HepG2 (cell line): Measurements from ENCODE around the gene SLC17A5. TPM values are rescaled to one million over a fixed set of nuclear protein-coding genes. Genes with fewer than 3 reads are reported as not detected.
A peak's percentile ranks its signal among the peaks of the same experiment; 100 is the strongest.

Experiments used
- ATF2 ChIP-seq: sonication (generic); formaldehyde crosslinking; IDR thresholded peaks from 2 replicates; pipeline ENCODE4 v1.4.0; 2020; ENCODE audit warnings: missing genetic modification reagents
- FOSL2 ChIP-seq: sonication (generic); formaldehyde crosslinking; IDR thresholded peaks from 2 replicates; pipeline ENCODE4 v1.4.0; 2020; ENCODE audit warnings: missing genetic modification reagents
- HOXA7 ChIP-seq: sonication (generic); formaldehyde crosslinking; IDR thresholded peaks from 2 replicates; pipeline ENCODE4 v1.8.1; 2022; ENCODE audit warnings: mild to moderate bottlenecking, missing genetic modification reagents, moderate library complexity
- PAX8 ChIP-seq: sonication (generic); formaldehyde crosslinking; IDR thresholded peaks from 2 replicates; pipeline ENCODE4 v1.8.0; 2022; ENCODE audit warnings: mild to moderate bottlenecking, missing genetic modification reagents, borderline replicate concordance
- RARA ChIP-seq: IDR thresholded peaks from 2 replicates; pipeline ENCODE4 v1.6.1; 2016; ENCODE audit warnings: missing genetic modification reagents, missing compliant biosample characterization
- TBX2 ChIP-seq: sonication (generic); formaldehyde crosslinking; IDR thresholded peaks from 2 replicates; pipeline ENCODE4 v1.5.0; 2020; ENCODE audit warnings: missing genetic modification reagents, mild to moderate bottlenecking, borderline replicate concordance
- ZFP91 ChIP-seq: sonication (generic); formaldehyde crosslinking; IDR thresholded peaks from 2 replicates; pipeline ENCODE4 v1.9.0; 2022; ENCODE audit warnings: missing genetic modification reagents, mild to moderate bottlenecking, borderline replicate concordance
- ZNF101 ChIP-seq: sonication (generic); formaldehyde crosslinking; IDR thresholded peaks from 2 replicates; pipeline ENCODE4 v1.4.0; 2020; ENCODE audit warnings: mild to moderate bottlenecking, low read depth, missing genetic modification reagents, borderline replicate concordance
- ZNF367 ChIP-seq: sonication (generic); formaldehyde crosslinking; IDR thresholded peaks from 2 replicates; pipeline ENCODE4 v1.4.0; 2020; ENCODE audit warnings: missing genetic modification reagents, borderline replicate concordance
- ZNF598 ChIP-seq: sonication (generic); formaldehyde crosslinking; IDR thresholded peaks from 2 replicates; pipeline ENCODE4 v1.5.1; 2020; ENCODE audit warnings: mild to moderate bottlenecking, missing genetic modification reagents, borderline replicate concordance
- polyA plus RNA-seq, 8 experiments: library from polyadenylated mRNA; depleted of rRNA in 3 of 8; stranded (reverse) in 7 of 8; unstranded in 1 of 8; fragments of >200 nt; fragmentation: Illumina TruSeq in 4 of 8; extraction: Trizol in 4 of 8; gene quantifications; 2 replicates each; pipeline versions ENCODE4 v1.2.1 to v1.2.3, GENCODE V29; 2011 to 2016; ENCODE audit warnings: low read depth in 4 of 8, missing spikeins in 1 of 8, mixed read lengths in 1 of 8; ENCODE audit not compliant: insufficient read depth in 1 of 8
- total RNA-seq, 5 experiments: library from RNA; depleted of rRNA; stranded (reverse); fragments of >200 nt; fragmentation: Illumina TruSeq; extraction: Trizol; gene quantifications; 2 replicates each; pipeline ENCODE4 v1.2.3, GENCODE V29; 2016; ENCODE audit warnings: low read depth in 1 of 5
- TF ChIP-seq, protein P1 (sequence below): sonication (generic); formaldehyde crosslinking; IDR thresholded peaks from 2 replicates; pipeline ENCODE4 v1.4.0; 2020; ENCODE audit warnings: missing genetic modification reagents
- TF ChIP-seq, protein P2 (sequence below): sonication (generic); IDR thresholded peaks from 2 replicates; pipeline ENCODE4 v1.6.1; 2016; ENCODE audit warnings: low read depth, borderline replicate concordance
- TF ChIP-seq, protein P3 (sequence below), 2 experiments: sonication (generic) in 1 of 2; formaldehyde crosslinking in 1 of 2; IDR thresholded peaks; 2 replicates each; pipeline versions ENCODE4 v1.5.1 to v1.6.1; 2011 to 2020; ENCODE audit warnings: borderline replicate concordance in 1 of 2, low read depth in 1 of 2, low read length in 1 of 2, mild to moderate bottlenecking in 1 of 2, missing genetic modification reagents in 1 of 2, moderate library complexity in 1 of 2
- TF ChIP-seq, protein P4 (sequence below): sonication (generic); formaldehyde crosslinking; IDR thresholded peaks from 2 replicates; pipeline ENCODE4; 2020; ENCODE audit warnings: missing genetic modification reagents, mild to moderate bottlenecking, borderline replicate concordance

SLC17A5 gene
- total and polyA plus RNA-seq, 2 of the 13 experiments (the other 11 are each of a cell fraction or from before 2014, with no cell fraction given) = 18.3 to 20.5 TPM

GRCh38 chr6:73653571-73654424 lies at the start of gene SLC17A5 (continued):
- TF ChIP-seq, protein P1, sequence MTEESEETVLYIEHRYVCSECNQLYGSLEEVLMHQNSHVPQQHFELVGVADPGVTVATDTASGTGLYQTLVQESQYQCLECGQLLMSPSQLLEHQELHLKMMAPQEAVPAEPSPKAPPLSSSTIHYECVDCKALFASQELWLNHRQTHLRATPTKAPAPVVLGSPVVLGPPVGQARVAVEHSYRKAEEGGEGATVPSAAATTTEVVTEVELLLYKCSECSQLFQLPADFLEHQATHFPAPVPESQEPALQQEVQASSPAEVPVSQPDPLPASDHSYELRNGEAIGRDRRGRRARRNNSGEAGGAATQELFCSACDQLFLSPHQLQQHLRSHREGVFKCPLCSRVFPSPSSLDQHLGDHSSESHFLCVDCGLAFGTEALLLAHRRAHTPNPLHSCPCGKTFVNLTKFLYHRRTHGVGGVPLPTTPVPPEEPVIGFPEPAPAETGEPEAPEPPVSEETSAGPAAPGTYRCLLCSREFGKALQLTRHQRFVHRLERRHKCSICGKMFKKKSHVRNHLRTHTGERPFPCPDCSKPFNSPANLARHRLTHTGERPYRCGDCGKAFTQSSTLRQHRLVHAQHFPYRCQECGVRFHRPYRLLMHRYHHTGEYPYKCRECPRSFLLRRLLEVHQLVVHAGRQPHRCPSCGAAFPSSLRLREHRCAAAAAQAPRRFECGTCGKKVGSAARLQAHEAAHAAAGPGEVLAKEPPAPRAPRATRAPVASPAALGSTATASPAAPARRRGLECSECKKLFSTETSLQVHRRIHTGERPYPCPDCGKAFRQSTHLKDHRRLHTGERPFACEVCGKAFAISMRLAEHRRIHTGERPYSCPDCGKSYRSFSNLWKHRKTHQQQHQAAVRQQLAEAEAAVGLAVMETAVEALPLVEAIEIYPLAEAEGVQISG (CRISPR knock-in tag) = peak; percentile 89
- TF ChIP-seq TBX2 (CRISPR knock-in tag) = peak; percentile 85
- TF ChIP-seq PAX8 = no peak
- TF ChIP-seq ZNF367 = no peak
- TF ChIP-seq ATF2 (CRISPR knock-in tag) = no peak
- peak; percentile 71; the same call in 1 of the 2 replicates for TF ChIP-seq ZFP91 (CRISPR knock-in tag)
- TF ChIP-seq ZNF101 (CRISPR knock-in tag) = no peak
- TF ChIP-seq, protein P2, sequence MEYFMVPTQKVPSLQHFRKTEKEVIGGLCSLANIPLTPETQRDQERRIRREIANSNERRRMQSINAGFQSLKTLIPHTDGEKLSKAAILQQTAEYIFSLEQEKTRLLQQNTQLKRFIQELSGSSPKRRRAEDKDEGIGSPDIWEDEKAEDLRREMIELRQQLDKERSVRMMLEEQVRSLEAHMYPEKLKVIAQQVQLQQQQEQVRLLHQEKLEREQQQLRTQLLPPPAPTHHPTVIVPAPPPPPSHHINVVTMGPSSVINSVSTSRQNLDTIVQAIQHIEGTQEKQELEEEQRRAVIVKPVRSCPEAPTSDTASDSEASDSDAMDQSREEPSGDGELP = no peak
- peak; percentile 92; the same call in 1 of the 2 replicates for TF ChIP-seq ZNF598 (CRISPR knock-in tag)
- peak; percentile 34; the same call in 1 of the 2 replicates for TF ChIP-seq RARA (CRISPR knock-in tag)
- no peak for TF ChIP-seq HOXA7 (CRISPR knock-in tag)
- TF ChIP-seq FOSL2 (CRISPR knock-in tag) = peak; percentile 26; the same call in 1 of the 2 replicates
- TF ChIP-seq, protein P3, sequence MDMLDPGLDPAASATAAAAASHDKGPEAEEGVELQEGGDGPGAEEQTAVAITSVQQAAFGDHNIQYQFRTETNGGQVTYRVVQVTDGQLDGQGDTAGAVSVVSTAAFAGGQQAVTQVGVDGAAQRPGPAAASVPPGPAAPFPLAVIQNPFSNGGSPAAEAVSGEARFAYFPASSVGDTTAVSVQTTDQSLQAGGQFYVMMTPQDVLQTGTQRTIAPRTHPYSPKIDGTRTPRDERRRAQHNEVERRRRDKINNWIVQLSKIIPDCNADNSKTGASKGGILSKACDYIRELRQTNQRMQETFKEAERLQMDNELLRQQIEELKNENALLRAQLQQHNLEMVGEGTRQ (IDR thresholded peaks at IDR 0.05; ENCODE audit: low read depth, low read length) = no peak
- TF ChIP-seq, protein P3 (CRISPR knock-in tag; IDR thresholded peaks at IDR 0.05; ENCODE audit: borderline replicate concordance) = no peak
- TF ChIP-seq, protein P4, sequence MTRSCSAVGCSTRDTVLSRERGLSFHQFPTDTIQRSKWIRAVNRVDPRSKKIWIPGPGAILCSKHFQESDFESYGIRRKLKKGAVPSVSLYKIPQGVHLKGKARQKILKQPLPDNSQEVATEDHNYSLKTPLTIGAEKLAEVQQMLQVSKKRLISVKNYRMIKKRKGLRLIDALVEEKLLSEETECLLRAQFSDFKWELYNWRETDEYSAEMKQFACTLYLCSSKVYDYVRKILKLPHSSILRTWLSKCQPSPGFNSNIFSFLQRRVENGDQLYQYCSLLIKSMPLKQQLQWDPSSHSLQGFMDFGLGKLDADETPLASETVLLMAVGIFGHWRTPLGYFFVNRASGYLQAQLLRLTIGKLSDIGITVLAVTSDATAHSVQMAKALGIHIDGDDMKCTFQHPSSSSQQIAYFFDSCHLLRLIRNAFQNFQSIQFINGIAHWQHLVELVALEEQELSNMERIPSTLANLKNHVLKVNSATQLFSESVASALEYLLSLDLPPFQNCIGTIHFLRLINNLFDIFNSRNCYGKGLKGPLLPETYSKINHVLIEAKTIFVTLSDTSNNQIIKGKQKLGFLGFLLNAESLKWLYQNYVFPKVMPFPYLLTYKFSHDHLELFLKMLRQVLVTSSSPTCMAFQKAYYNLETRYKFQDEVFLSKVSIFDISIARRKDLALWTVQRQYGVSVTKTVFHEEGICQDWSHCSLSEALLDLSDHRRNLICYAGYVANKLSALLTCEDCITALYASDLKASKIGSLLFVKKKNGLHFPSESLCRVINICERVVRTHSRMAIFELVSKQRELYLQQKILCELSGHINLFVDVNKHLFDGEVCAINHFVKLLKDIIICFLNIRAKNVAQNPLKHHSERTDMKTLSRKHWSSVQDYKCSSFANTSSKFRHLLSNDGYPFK (CRISPR knock-in tag) = peak; percentile 75; the same call in 1 of the 2 replicates
